DOHH2 (cell line): ENCODE results near the gene SEMA4C.

Experiments used
- H3F3A ChIP-seq: fragments of 200-600 bp; sonication (generic), shearing (Covaris generic); 2 replicates; pipeline ENCODE4 v1.6.0; 2016; ENCODE audit warnings: antibody characterized with exemption, mild to moderate bottlenecking; ENCODE audit not compliant: control insufficient read depth, insufficient read depth
- H3K27ac ChIP-seq: fragments of 200-600 bp; sonication (generic); 2 replicates; pipeline ENCODE4 v1.5.1; 2014; ENCODE audit warnings: low read depth, mild to moderate bottlenecking, low read length, moderate library complexity
- H3K27me3 ChIP-seq: fragments of 200-600 bp; sonication (generic); 2 replicates; pipeline ENCODE4 v1.6.1; 2014; ENCODE audit warnings: mild to moderate bottlenecking, low read length, mixed read lengths; ENCODE audit not compliant: control insufficient read depth
- H3K36me3 ChIP-seq: fragments of 200-600 bp; sonication (generic); 2 replicates; pipeline ENCODE4 v1.6.1; 2014; ENCODE audit warnings: mild to moderate bottlenecking, low read length, moderate library complexity, mixed read lengths; ENCODE audit not compliant: control insufficient read depth
- H3K4me1 ChIP-seq: fragments of 200-600 bp; sonication (generic); 2 replicates; pipeline ENCODE4 v1.6.1; 2014; ENCODE audit warnings: mild to moderate bottlenecking, low read length, mixed read lengths; ENCODE audit not compliant: control insufficient read depth
- H3K4me2 ChIP-seq: fragments of 200-600 bp; sonication (generic); 2 replicates; pipeline ENCODE4 v1.6.0; 2014; ENCODE audit warnings: mild to moderate bottlenecking, low read length, moderate library complexity
- H3K4me3 ChIP-seq: fragments of 200-600 bp; sonication (generic); 2 replicates; pipeline ENCODE4 v1.5.1; 2014; ENCODE audit warnings: mild to moderate bottlenecking, low read length, mixed read lengths
- H3K79me2 ChIP-seq: fragments of 200-600 bp; sonication (generic); 2 replicates; pipeline ENCODE4 v1.6.1; 2014; ENCODE audit warnings: mild to moderate bottlenecking, low read length, mixed read lengths; ENCODE audit not compliant: control insufficient read depth
- H3K9me2 ChIP-seq: fragments of 200-600 bp; sonication (generic); replicated peaks from 2 replicates; pipeline ENCODE4 v1.6.1; 2014; ENCODE audit warnings: mild to moderate bottlenecking, low read length, mixed read lengths; ENCODE audit not compliant: control insufficient read depth
- H3K9me3 ChIP-seq: fragments of 200-600 bp; sonication (generic); 2 replicates; pipeline ENCODE4 v1.6.1; 2014; ENCODE audit warnings: antibody characterized with exemption, low read length, mixed read lengths; ENCODE audit not compliant: control insufficient read depth, insufficient read depth
- H4K20me1 ChIP-seq: fragments of 200-600 bp; sonication (generic); 2 replicates; pipeline ENCODE4 v1.6.0; 2014; ENCODE audit warnings: low read depth, mild to moderate bottlenecking, antibody characterized with exemption, low read length, moderate library complexity; ENCODE audit not compliant: control insufficient read depth, insufficient read depth
- CTCF ChIP-seq: fragments of 200-600 bp; sonication (generic); IDR thresholded peaks from one replicate; pipeline ENCODE4 v1.5.1; 2014; ENCODE audit warnings: antibody characterized with exemption, mild to moderate bottlenecking, low read depth, low read length; ENCODE audit not compliant: poor library complexity, severe bottlenecking
- EZH2phosphoT487 ChIP-seq: fragments of 200-600 bp; sonication (generic); IDR thresholded peaks from 2 replicates; pipeline ENCODE4 v1.6.1; 2017; ENCODE audit warnings: borderline replicate concordance, mild to moderate bottlenecking, antibody characterized with exemption, low read length, moderate library complexity, mixed read lengths

SEMA4C gene

GRCh38 chr2:96898641-96899412 lies 28.9 kb upstream of the SEMA4C start:
- no peak overlapping the region for H3K4me2 ChIP-seq

DNA sequence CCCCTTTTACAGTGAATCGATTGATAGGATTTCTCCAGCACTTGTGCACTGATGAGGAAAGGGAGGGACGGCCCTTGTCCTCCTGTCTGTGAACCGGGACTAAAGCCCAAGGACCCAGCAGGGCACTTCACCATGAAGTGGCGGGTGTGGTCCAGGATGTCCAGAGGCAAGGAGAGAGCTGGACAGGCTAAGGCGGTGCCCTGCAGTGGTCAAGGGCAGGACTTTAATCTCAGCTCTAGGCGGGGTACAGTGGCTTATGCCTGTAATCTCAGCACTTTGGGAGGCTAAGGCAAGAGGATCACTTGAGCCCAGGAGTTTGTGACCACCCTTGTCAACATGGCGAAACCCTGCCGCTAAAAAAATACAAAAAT lies 28.2 kb upstream of the SEMA4C start:
- Histone ChIP-seq H3K27ac (no peak overlapping the region), H3K4me2 (no peak overlapping the region), H3F3A (no peaks in the 10 kb centered on the region)

More at GRCh38 chr2:96898641-96899412, 28.9 kb upstream of the SEMA4C start:
- Histone ChIP-seq H4K20me1 (no peaks in the 10 kb centered on the region), H3F3A (no peaks in the 10 kb centered on the region), H3K9me3 (no peaks in the 10 kb centered on the region), H3K79me2 (no peaks in the 10 kb centered on the region), H3K4me1 (no peaks in the 10 kb centered on the region), H3K27me3 (peaks cover 3% of the 10 kb centered on the region; the same call in 1 of the 2 replicates), H3K36me3 (no peaks in the 10 kb centered on the region), H3K4me3 (no peak overlapping the region), H3K27ac (no peak overlapping the region), H3K9me2 (no peaks in the 10 kb centered on the region)
- TF ChIP-seq CTCF (no peak), EZH2phosphoT487 (no peak)

GRCh38 chr2:96897491-96898134 lies 27.7 kb upstream of the SEMA4C start:
- Histone ChIP-seq H3K9me3 (no peaks in the 10 kb centered on the region), H3K79me2 (no peaks in the 10 kb centered on the region), H3F3A (no peaks in the 10 kb centered on the region), H3K4me2 (no peak overlapping the region), H3K4me1 (no peaks in the 10 kb centered on the region), H4K20me1 (no peaks in the 10 kb centered on the region), H3K27ac (no peak overlapping the region), H3K9me2 (no peaks in the 10 kb centered on the region), H3K36me3 (no peaks in the 10 kb centered on the region), H3K27me3 (peaks cover 3% of the 10 kb centered on the region; the same call in 1 of the 2 replicates), H3K4me3 (no peak overlapping the region)
- TF ChIP-seq EZH2phosphoT487 (no peak), CTCF (no peak)

More for the DNA sequence above, 28.2 kb upstream of the SEMA4C start:
- TF ChIP-seq CTCF (no peak), EZH2phosphoT487 (no peak)
- Histone ChIP-seq H3K9me2 (no peaks in the 10 kb centered on the region), H3K9me3 (no peaks in the 10 kb centered on the region), H3K79me2 (no peaks in the 10 kb centered on the region), H3K27me3 (peaks cover 3% of the 10 kb centered on the region; the same call in 1 of the 2 replicates), H4K20me1 (no peaks in the 10 kb centered on the region), H3K4me3 (no peak overlapping the region), H3K36me3 (no peaks in the 10 kb centered on the region), H3K4me1 (no peaks in the 10 kb centered on the region)
